Kidney epithelial cell (primary cell): ENCODE data around the gene EIF5. TPM values are rescaled to one million over a fixed set of nuclear protein-coding genes. Genes with fewer than 3 reads are reported as not detected.

Experiments
- DNase-seq: peaks from one replicate; pipeline ENCODE4 v3.0.0-alpha.2; 2010; ENCODE audit warnings: low read depth
- H3K27me3 ChIP-seq: 2 replicates; pipeline ENCODE4 v1.6.0; 2011; ENCODE audit warnings: low read length; ENCODE audit not compliant: control insufficient read depth, insufficient read depth
- H3K36me3 ChIP-seq: 2 replicates; pipeline ENCODE4 v1.5.1; 2011; ENCODE audit warnings: low read length; ENCODE audit not compliant: control insufficient read depth, insufficient read depth
- H3K4me3 ChIP-seq: 2 replicates; pipeline ENCODE4 v1.5.1; 2011; ENCODE audit warnings: low read depth, mild to moderate bottlenecking, control low read depth, low read length
- total RNA-seq: library from RNA; depleted of rRNA; stranded (reverse); fragments of >200 nt; gene quantifications from 2 replicates; pipeline ENCODE4 v1.2.3, GENCODE V29; 2015
- TF ChIP-seq, protein P1 (sequence below): IDR thresholded peaks from 2 replicates; pipeline ENCODE4 v1.5.1; 2011; ENCODE audit warnings: mild to moderate bottlenecking, moderate library complexity, low read length, control low read depth, inconsistent platforms; ENCODE audit not compliant: insufficient read depth, poor library complexity, severe bottlenecking

EIF5 gene
- total RNA-seq, 1 donor from 2014 or later: 254 TPM

DNA sequence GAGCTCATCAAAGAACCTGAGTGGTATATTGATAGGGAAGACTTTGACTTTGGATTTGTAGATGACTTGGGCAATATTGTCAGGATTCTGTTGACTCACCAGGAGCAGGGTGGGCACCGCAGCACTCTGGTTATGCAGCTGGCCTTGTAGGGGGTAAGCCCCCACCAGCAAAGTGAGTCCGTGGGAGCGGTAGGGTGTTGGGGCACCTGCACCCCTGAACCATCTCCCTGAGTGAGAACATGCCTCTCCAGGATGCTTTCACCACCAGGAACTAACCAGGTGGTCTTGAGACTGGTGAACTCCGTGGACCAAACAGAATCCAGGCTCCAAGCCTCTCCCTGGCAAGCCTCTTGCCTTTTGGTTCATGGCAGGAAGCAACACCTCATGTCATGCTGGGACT lies 44.0 kb upstream of the EIF5 start:
- TF ChIP-seq, protein P1, sequence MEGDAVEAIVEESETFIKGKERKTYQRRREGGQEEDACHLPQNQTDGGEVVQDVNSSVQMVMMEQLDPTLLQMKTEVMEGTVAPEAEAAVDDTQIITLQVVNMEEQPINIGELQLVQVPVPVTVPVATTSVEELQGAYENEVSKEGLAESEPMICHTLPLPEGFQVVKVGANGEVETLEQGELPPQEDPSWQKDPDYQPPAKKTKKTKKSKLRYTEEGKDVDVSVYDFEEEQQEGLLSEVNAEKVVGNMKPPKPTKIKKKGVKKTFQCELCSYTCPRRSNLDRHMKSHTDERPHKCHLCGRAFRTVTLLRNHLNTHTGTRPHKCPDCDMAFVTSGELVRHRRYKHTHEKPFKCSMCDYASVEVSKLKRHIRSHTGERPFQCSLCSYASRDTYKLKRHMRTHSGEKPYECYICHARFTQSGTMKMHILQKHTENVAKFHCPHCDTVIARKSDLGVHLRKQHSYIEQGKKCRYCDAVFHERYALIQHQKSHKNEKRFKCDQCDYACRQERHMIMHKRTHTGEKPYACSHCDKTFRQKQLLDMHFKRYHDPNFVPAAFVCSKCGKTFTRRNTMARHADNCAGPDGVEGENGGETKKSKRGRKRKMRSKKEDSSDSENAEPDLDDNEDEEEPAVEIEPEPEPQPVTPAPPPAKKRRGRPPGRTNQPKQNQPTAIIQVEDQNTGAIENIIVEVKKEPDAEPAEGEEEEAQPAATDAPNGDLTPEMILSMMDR: no peak
- DNase-seq: no peak
- Histone ChIP-seq H3K36me3 (no peaks in the 10 kb centered on the region), H3K27me3 (peaks cover 3% of the 10 kb centered on the region), H3K4me3 (no peak overlapping the region)

GRCh38 chr14:103290494-103290893 lies 43.5 kb upstream of the EIF5 start:
- TF ChIP-seq, protein P1: no peak
- no peak for DNase-seq
- Histone ChIP-seq H3K27me3 (peaks cover 3% of the 10 kb centered on the region), H3K36me3 (no peaks in the 10 kb centered on the region), H3K4me3 (no peak overlapping the region)

DNA sequence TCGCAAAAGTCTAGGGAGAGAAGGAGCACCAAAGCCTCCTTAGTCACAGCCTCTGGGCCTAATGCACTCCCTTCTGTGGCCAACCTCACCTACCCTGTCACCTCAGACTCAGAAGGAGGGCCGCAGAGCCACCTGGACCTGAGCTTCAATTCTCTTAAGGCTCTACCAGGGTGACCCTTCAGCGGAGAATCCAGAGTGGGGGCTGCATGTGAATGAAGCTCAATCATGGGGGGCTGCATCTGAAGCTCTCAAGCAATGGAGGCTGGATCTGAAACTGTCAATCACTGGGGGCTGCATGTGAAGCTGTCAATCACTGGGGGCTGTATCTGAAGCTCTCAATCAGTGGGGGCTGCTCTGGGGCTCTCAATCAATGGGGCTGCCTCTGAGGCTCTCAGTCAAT lies 43.1 kb upstream of the EIF5 start:
- no peaks in the 10 kb centered on the region for H3K36me3 ChIP-seq
- H3K27me3 ChIP-seq: peaks cover 3% of the 10 kb centered on the region
- H3K4me3 ChIP-seq: no peak overlapping the region
- no peak for DNase-seq
- TF ChIP-seq, protein P1: no peak

DNA sequence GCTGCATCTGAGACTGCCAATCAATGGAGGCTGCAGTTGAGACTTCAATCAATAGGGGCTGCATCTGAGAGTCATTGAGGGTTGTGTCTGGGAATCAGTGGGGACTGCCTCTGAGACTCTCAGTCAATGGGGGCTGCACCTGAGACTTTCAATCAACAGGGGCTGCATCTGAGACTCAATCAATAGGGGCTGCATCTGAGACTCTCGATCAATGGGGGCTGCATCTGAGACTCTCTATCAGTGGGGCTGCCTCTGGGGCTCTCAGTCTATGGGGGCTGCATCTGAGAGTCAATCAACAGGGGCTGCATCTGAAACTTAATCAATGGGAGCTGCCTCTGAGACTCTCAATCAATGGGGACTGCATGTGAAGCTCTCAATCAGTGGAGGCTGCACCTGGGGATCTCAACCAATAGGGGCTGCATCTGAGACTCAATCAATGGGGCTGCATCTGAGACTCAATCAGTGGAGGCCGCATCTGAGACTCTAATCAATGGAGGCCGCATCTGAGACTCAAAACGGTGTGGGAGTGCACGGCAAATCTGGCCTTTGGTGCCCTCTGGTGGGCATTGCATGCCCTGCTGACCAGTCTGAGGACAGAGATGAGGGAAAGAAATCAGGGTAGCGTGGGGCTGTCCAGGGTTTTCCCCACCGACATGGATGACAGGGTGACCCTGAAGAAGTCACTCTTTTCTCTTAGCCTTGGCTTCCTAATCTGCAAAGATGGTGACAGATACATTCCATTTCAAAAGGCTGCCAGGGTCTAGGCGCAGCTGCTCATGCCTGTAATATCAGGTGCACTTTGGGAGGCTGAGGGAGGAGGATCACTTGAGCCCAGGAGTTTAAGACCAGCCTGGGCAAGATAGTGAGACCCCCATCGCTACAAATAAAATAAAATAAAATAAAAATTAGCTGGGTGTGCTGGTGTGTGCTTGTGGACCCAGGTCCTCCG lies 41.3 kb upstream of the EIF5 start:
- H3K27me3 ChIP-seq: peaks cover 3% of the 10 kb centered on the region
- no peaks in the 10 kb centered on the region for H3K36me3 ChIP-seq
- TF ChIP-seq, protein P1: peak; percentile 93
- H3K4me3 ChIP-seq: no peak overlapping the region
- no peak for DNase-seq

- Histone ChIP-seq H3K4me3 (no peak overlapping the region), H3K36me3 (no peaks in the 10 kb centered on the region), H3K27me3 (peaks cover 3% of the 10 kb centered on the region)
- DNase-seq: no peak
- TF ChIP-seq, protein P1: no peak
These were observed 40.6 kb upstream of the EIF5 start for GRCh38 chr14:103293465-103293864.

DNA sequence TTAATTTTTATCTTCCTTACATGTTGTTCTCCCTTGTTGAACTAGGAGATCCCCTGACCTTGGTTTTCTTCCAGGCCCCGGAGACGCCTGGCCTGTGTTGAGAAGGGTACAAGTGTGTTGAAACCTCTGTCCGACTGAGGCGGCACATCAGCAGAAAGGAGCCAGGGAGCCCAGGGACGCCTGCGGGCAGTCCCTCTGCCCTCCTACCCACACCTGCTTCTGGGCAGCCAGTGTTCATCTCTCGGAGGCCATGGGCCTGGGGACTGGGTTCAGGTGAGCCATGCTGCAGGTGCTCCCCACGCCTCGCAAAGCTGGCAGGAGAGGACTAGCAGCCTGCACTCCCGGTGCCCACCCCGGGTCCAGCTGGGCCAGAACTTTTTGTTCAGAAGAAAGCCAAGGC lies 39.9 kb upstream of the EIF5 start:
- DNase-seq: no peak
- Histone ChIP-seq H3K36me3 (no peaks in the 10 kb centered on the region), H3K4me3 (no peak overlapping the region), H3K27me3 (peaks cover 3% of the 10 kb centered on the region)
- TF ChIP-seq, protein P1: no peak
